NCI-H187 (cell line): Measurements from ENCODE around the gene SLC45A1.
A peak's percentile ranks its signal among the peaks of the same experiment; 100 is the strongest.
"Not testable (repeated sequence)": the region's sequence is repeated elsewhere in the genome, so short reads cannot be mapped to it uniquely, and the experiment has no call there.

Experiments used
- DNase-seq, 2 experiments: peaks; one replicate each; lab custom pipeline; 2025; lab: John Stamatoyannopoulos, UW

The SLC45A1 gene

GRCh38 chr1:8317647-8318381 is at the start of gene SLC45A1:
SLC45A1 (plus strand) TSS chr1:8318114; CDS start chr1:8324330, 6,216 bp downstream.
- DNase-seq, result peak in 1 of 2 experiments; percentile 21

- no peak for DNase-seq
These were observed 44.9 kb upstream of the SLC45A1 start for GRCh38 chr1:8273036-8273435.

GRCh38 chr1:8274352-8274751 is 43.6 kb upstream of the SLC45A1 start:
- no peak for DNase-seq

DNA sequence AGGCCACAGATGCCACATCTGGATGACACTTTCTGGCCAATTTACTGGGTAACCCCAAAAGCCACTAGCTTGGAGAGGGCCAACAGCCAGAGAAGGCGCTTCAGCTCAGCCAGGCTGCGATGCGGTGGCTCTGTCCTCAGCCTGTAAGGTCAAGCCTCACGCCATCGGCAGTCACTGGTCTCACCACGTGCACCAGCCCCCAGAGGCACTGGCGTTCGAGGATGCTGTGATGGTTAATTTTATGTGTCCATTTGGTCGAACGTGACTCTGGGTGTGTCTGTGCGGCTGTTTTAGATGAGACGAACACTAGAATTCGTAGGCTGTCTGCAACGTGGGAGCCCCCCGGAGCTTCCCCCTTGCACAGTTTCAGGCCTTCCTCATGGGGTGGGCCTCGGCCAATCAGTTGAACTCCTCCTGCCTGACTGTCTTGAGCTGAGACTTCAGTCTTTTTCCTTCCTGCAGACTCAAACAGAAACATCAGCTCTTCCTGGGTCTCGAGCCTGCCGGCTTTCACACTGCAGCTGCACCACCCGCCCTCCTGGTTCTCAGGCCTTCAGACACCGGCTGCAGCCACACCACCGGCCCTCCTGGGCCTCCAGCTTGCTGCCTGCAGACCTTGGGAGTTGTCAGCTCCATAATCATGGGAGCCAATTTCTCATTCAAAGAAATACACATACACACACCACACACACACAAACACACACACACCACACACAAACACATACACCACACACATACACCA is 41.6 kb upstream of the SLC45A1 start:
- no peak for DNase-seq

DNA sequence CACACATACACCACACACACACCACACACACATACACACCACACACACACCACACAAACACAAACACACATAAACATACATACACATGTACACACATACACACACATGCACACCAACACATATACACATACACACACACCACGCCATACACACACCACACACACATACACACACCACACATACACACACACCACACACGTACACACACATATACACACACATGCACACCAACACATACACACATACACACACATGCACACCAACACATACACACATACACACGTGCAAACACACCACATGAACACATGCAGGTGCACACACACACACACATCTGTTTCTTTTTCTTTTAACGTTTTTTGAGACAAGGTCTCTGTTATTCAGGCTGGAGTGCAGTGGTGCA is 41.0 kb upstream of the SLC45A1 start:
- no peak for DNase-seq

DNA sequence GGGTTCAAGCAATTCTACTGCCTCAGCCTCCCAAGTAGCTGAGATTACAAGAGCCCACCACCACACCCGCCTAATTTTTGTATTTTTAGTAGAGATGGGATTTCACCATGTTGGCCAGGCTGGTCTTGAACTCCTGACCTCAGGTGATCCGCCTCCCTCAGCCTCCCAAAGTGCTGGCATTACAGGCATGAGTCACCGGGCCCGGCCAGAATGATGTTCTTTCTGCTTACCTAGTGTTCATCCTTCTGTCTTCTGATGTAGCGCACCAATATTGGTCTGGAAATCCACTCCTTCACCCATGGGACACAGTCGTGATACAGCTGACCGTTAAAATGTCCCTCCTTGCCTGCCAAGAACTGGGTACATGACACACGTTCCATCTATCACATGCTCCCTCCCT is 39.2 kb upstream of the SLC45A1 start:
- not testable (repeated sequence) for DNase-seq

DNA sequence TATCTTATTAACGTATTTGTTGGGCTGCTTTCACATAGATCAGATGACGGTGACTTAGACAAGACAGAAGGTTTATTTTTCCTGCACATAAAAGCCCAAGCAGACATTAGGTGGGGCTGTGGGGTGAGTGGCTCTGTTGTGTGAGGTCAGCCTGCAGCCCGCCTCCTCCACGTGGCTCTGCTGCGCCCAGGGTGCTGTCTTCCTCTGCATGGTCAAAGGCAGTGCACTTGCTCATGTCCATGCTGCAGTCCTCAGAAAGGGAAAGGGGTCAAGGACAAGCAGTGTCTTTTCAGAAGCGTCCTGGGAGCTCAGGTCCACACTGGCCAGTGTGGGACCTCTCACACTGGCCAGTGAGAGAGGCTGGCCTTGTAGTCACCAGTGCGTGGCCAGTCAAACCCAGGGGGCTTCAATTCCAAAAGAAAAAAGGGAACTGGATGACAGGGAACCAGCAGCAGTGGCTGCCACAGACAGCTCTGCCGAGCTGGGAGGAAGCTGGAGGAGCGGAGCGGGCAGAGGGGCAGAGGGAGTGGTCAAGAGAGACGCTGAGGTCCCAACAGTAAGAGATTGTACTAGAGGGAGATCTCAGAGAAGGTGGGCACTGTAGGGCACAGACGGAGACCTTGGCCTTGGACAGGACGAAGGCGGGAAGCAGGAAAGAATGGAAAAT is 35.9 kb upstream of the SLC45A1 start:
- no peak for DNase-seq

- no peak for DNase-seq
These were observed 34.6 kb upstream of the SLC45A1 start for GRCh38 chr1:8283058-8283884.

DNA sequence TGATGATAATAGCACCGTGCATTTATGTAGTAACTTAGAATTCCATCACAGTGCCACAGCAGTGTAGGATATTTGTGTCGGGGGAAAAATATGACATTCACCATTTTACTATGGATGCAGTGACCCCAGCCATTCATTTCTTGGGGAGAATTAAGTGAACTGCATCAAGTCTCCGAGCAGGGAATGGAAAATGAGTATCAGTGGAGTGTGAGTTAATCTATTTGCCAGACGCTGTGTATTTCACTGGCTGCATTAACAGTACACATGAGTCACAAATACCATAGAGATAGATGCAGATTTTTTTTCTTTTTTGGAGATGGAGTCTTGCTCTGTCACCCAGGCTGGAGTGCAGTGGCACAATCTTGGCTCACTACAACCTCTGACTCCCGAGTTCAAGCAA is 33.8 kb upstream of the SLC45A1 start:
- no peak for DNase-seq

DNA sequence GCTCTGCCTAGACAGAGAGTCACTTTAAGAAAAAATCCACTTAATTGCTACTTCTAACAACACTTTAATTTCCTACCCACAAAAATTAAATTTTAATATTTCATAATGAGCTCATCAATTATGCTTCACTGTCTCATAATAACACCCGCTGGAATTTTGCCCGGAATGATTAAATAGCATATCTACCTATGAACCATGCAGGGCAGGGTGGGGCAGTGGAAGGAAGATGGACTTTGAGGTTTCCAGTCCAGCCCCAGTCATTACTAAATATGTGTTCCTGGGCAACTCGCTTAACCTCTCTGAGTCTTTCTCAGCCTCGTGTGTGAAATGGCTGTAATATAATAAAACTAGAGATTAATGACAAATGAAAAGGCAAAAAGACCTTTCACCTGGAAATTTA is 32.8 kb upstream of the SLC45A1 start:
- DNase-seq, result no peak

GRCh38 chr1:8285965-8286364 is 31.9 kb upstream of the SLC45A1 start:
- no peak for DNase-seq

- no peak for DNase-seq
These were observed 24.8 kb upstream of the SLC45A1 start for GRCh38 chr1:8293118-8293517.

DNA sequence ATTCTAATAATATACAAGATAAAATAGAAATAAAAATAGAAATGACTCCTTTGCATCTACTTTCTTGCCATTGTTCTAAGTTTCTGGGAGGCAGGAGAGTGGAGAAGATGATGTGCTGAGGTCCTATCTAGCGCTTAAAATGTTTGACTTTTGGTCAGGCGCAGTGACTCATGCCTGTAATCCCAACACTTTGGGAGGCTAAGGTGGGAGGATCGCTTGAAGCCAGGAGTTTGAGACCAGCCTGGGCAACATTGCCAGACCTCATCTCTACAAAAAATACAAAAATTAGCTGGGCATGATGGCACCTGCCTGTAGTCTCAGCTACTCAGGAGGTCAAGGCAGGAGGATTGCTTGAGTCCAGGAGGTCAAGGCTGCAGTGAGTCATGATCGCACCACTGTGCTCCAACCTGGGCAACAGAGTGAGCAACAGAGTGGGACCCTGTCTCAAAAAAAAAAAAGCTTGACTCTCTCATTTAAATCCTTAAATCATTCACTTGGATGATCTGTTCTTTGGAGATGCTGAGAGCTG is 24.2 kb upstream of the SLC45A1 start:
- no peak for DNase-seq

DNA sequence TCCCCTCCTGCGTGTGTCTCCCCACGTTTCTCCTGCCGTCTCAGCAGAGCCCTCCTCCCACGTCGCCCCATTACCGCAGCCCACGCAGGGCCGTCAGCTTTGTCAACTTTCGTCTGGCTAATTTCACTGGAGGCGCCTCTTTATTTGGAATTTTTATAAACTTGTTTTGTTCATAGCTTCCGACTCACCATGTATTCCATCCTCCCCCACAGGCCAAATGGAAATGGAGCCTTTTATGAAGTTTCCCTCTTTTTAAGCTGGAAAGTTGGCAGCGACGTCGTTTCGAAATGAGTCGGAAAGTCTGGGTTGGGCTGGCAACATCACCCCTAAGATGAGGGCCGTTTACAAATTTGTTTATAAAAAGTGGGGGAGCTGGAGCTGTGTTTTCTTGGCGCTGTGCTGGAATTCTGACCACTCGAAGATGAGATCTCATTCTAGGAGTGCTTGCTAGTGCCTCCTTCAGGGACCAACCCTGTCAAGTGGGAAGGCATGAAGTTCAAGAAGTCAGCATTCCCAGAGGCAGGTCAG is 23.7 kb upstream of the SLC45A1 start:
- DNase-seq, result no peak

- no peak for DNase-seq
These were observed 20.7 kb upstream of the SLC45A1 start for GRCh38 chr1:8297245-8297644.

GRCh38 chr1:8299963-8300362 is 18.0 kb upstream of the SLC45A1 start:
- DNase-seq, result no peak

DNA sequence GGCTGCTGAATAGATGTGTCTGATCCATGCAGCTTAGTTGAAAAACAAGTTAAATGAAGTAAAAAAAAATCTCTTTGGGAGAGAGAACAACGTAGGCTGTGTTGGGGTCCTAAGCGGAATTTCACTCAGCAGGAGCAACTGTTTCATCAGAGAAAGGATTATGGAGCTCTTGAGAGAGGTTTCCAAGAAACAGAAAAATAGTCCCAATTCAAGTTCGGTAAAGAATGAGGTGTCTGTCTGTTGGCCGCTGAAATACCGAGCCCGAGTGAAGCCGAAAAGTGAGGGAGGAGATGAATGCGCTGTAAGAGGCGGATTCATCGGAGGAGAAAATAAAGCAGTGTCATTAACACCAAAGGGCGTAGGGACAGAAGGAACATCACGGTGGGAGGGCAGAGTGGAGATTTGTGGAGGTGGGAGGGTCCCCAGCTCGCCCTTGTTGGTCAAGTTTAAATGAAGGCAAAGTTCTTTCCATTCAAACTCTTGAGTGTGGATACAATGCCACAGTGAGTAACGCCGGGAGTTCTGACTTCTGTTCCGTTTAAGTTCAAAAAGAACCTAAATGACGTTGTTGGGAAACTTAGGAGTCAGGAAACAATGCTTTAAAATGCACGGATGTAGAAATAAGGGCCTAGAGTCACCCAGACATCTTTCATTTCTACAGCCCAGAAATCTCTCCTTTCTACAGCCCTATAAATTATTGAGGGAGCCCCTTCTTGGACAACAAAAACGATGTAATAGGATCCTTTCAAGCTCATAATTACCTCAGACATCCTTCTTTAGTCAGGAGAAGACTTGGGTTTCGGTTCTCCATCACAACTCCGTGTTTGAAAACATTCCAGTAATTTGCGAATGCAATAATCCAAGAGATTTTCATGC is 15.6 kb upstream of the SLC45A1 start:
- DNase-seq, result no peak

DNA sequence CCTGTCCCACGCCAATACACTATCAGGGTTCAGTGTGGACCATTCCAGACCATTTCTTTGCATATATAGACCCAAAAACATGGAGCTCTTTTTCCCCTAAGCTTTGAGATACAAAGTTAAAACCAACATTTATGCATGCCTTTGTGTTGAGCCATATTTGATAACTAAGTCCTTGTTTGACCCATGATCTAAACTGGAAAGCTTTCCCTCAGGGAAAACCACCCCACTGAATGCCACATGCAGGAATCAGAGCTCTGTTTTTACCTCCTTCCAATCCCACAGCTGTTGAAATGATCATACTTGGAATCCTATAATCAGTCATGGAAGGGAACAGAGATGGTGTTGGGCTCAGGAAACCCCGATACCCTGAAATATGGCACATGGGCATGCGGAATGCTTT is 14.8 kb upstream of the SLC45A1 start:
- no peak for DNase-seq

GRCh38 chr1:8303876-8304275 is 14.0 kb upstream of the SLC45A1 start:
- no peak for DNase-seq

- no peak for DNase-seq
These were observed 10.3 kb upstream of the SLC45A1 start for GRCh38 chr1:8307628-8308027.
